Nucleus accumbens (tissue), 56 donors: Measurements from ENCODE around the gene FRMD5.
"Not testable (repeated sequence)": the region's sequence is repeated elsewhere in the genome, so short reads cannot be mapped to it uniquely, and the experiment has no call there.

ENCODE experiments used
- DNase-seq, 56 donors: peaks; one replicate each; lab custom pipeline; 2025; lab: John Stamatoyannopoulos, UW

The FRMD5 gene

DNA sequence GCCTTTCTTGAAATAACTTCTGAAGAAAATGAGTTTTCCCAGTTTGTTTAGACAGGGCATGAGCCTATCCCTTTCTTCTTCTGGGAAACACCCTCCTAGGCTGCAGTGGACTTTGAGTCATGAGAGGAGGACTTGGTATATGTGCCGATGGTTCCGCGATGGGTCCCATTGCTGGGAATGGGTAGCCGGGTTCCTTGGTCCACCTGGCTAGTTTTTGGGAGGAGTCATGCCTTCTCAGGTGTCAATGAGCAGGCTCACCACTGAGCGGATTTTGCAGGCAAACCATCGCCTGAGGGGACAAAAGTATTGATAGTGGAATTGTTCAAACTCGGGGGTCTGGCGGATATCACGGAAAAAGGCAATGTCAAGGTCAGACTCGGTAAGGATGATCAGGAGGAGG, 321.4 kb downstream of the FRMD5 start:
- DNase-seq = no peak

DNA sequence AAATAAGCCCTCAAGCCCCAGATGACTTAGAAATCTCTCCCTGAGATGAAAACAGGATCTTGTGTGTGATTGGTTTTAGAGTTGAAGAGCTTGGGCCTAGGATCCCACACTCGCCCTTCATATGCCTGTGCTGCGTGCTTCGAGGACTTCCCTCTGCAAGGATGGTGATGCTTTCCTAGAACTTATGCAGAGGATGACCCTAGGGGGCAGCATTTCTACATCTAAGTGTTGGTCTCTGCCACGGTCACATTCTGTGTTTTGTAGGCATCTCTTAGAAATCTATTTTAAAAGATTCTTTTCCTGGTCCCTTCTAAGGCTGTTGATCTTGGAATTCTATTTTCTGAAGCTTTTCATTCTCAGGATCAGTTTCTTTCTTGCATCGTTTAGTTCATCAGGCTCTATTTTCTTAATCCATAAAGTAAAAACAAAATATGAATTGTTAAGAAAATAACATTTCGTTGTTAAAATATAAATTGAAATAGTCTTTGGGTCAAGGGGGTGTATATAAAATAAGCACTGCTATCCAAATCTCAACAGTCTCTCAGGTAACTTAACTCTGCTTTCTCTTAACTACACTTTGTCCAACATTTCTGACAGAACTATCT, 322.6 kb downstream of the FRMD5 start:
- DNase-seq = peak in 42 of 56 donors; percentile 4 to 82 (median 44)

DNA sequence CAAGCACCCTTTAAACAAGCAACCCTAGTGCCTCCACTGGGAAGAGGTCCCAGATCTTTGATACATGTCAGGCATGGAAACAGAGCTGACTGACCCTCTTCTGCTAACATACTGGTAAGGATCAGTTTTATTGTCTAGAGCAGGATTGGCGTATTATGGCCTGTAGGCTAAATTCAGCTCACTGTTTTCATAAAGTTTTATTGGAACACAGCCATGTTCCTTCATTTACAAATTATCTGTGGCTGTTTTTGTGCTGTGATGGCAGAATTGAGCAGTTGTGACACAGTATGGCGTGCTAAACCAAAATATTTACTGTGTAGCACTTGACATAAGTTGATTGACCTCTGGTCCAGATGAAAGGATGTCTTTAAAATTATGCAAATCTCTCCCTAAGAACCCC, 323.2 kb downstream of the FRMD5 start:
- no peak for DNase-seq

DNA sequence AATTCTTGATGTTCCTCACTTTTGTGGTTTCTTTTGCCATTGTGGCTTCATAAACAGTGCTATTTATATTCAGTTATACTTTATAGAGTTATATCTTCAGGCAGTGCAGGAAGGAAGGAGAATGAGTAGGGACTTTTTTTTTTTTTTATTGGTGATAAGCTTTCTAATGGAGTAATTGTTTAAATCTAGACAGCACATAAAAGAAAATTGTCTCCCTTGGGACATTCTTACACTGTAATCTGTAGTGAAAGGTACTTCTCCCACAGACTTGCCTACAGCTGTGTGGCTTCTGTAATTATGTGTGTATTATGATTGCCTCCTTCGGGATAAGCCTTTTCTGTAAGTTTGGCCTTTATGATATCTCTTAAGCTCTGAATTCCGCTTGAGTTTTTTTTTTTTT, 326.7 kb downstream of the FRMD5 start:
- DNase-seq = no peak

DNA sequence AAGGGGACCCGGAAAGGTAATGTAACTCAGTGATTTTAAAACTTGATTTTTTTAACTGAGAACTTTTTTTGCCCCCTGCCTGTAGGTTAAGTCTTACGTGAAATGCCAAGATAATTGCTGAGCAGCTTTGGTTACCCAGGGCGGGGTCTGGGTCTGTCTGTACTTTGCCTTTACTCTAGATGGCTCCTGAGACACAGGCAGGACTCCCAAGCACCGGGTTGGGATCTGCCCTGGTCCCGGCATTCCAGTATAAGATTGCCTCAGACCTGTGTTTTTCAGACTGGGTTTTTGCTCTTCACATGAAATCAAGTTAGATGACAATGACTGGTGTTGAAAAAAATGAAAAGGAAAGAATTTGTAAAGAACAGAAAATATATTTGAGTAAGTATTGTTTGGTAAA, 328.0 kb downstream of the FRMD5 start:
- DNase-seq = no peak

DNA sequence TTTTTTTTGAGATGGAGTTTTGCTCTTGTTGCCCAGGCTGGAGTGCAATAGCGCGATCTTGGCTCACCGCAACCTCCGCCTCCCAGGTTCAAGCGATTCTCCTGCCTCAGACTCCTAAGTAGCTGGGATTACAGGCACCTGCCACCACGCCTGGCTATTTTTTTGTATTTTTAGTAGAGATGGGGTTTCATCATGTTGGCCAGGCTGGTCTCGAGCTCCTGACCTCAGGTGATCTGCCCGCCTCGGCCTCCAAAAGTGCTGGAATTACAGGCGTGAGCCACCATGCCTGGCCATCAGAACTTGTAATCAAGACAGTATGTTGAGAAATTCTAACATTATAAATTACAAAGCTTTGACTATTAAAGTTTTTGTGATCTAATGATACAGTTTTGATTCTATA, 328.4 kb downstream of the FRMD5 start:
- DNase-seq = not testable (repeated sequence)

DNA sequence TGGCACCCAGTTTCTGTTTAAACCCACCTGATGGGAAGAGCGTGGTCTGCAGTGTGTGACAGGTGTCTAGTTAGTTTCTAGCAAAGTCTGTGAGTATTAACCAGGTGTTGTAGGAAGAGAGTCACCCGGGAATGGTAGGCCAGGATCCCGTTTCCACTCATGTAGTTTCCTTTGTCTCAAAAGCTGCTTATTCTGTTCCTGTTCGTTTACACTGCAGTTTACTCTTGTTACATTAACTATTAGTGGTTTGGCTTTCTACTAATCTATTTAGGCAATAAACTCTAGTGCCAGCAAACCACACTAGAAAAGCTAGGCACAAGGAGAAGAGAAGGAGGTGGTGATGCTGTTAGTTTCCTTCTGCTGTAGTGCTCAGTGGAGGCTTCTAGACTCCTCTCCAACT, 335.5 kb downstream of the FRMD5 start:
- DNase-seq = no peak

DNA sequence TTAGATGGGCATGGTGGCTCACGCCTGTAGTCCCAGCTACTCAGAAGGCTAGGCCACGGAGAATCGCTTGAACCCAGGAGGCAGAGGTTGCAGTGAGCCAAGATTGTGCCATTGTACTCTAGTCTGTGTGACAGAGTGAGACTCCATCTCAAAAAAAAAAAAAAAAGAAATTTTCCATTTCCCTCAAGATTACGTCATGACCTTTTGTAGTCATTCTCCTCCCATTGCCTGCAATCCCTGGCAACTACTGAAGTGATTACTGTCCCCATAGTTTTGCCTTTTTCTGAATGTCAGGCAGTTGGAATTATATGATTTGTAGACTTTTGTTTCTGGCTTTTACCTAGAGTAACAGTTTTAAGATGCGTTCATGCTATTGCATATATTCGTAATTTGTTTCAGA, 340.3 kb downstream of the FRMD5 start:
- DNase-seq = no peak

GRCh38 chr15:43852607-43853006, 342.5 kb downstream of the FRMD5 start:
- DNase-seq = no peak

DNA sequence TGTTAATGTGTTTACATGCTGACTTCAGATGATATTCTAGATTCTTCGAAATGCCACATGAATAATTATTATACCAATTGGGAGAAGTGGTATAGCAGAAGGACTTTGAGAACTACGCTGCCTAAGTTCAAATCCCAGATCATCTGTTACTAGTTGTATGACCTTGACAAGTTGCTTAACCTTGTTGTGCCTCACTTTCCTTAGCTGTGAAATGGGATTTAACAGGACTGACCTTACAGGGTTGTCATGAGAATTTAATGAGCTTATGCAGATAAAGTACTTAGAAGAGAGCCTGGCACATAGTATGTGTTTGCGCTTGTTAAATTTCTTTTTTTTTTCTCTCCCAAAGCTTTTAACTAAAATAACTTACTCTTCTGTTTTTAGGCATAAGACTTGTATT, 343.8 kb downstream of the FRMD5 start:
- DNase-seq = no peak

- no peak for DNase-seq
Observed at GRCh38 chr15:43845421-43845820, 349.6 kb downstream of the FRMD5 start.

DNA sequence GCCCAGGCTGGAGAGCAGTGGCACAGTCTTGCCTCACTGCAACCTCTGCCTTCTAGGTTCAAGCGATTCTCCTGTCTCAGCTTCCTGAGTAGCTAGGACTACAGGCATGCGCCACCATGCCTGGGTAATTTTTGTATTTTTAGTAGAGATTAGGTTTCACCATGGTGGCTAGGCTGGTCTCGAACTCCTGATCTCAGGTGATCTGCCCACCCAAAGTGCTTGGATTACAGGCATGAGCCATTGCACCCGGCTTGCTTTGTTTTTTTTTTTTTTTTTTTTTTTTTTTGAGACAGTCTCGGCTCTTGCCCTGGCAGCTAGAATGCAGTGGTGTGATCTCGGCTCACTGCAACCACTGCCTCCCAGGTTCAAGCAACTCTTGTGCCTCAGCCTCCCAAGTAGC, 362.6 kb downstream of the FRMD5 start:
- DNase-seq = not testable (repeated sequence)

GRCh38 chr15:43831519-43832052, 363.5 kb downstream of the FRMD5 start:
- not testable (repeated sequence) for DNase-seq

DNA sequence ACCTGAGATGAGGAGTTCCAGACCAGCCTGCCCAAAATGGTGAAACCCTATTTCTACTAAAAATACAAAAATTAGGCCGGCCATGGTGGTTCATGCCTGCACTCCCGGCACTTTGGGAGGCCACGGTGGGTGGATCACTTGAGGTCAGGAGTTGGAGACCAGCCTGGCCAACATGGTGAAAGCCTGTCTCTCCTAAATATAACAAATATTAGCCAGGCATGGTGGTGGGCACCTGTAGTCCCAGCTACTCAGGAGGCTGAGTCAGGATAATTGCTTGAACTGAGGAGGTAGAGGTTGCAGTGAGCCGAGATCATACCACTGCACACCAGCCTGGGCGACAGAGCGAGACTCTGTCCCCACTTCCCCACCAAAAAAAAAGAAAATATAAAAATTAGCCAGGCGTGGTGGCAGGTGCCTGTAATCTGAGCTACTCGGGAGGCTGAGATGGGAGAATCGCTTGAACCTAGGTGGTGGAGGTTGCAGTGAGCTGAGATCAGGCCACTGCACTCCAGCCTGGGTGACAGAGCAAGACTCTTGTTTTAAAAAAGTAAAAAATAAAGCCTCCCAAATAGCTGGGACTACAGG, 364.3 kb downstream of the FRMD5 start:
- not testable (repeated sequence) for DNase-seq

- not testable (repeated sequence) for DNase-seq
Observed at GRCh38 chr15:43829951-43830540, 365.0 kb downstream of the FRMD5 start.

GRCh38 chr15:43828061-43828657, 366.9 kb downstream of the FRMD5 start:
- no peak for DNase-seq

DNA sequence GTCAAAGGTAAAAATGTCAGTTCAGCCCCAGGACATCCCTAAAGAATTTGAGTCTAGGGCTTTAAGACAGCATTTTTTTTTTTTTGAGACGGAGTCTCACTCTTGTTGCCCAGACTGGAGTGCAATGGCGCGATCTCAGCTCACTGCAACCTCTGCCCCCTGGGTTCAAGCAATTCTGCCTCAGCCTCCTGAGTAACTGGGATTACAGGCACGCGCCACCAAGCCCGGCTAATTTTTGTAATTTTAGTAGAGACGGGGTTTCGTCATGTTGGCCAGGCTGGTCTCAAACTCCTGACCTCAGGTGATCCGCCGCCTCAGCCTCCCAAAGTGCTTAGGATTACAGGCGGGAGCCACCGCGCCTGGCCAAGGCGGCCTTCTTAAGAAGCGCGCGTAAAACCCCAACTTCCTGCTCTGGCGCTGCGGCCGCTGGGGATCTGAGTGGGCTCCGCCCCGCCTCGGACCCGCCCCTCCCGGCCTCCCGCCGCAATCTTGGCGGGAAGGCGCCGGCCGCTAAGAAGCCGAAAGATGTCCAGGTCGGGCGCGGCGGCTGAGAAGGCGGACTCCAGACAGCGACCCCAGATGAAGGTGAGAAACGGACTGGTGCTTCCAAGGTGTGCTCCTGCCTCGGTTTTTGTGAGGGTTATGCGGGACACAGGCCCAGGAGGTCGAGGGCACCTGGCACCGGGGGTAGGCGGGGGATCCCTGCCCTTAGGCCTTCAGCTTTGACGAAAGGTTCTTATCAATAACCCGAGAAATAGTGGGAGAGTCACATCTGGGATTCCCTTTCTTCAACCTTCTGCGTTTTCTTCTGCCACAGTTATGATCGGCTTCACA, 368.3 kb downstream of the FRMD5 start, which contains the start of gene WDR76:
WDR76 (plus strand) TSS at position 495 of the 834 bp plus-strand sequence; CDS start at position 526, 31 bp downstream.
- DNase-seq = peak in 30 of 56 donors; percentile 1 to 59 (median 12)

DNA sequence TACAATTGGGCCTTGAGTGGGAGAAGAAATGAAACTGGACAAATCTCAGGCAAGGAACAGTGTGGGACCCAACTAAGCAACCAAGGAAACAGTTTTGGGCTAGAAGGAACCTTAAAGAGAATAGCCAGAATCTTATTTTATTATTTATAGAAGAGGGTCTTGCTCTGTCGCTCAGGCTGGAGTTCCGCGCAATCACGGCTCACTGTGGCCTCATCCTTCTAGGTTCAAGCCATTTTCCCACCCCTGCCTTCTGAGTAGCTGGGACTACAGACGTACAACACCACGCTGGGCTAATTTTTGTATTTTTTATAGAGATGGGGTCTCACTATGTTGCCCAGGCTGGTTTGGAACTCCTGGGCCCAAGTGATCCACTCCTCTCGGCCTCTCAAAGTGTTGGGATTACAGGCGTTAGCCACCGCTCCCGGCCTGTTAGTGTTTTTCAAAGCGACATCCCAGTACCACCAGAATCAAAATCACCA, 369.0 kb downstream of the FRMD5 start:
- no peak for DNase-seq

GRCh38 chr15:43825305-43825704, 369.8 kb downstream of the FRMD5 start:
- DNase-seq = not testable (repeated sequence)
